IMR-90 (cell line): ENCODE data around the gene FBLN7.

Experiments
- CTCF ChIP-seq: conservative IDR thresholded peaks from 2 replicates; pipeline ENCODE4 v1.5.1; 2012; ENCODE audit warnings: mild to moderate bottlenecking, low read depth, low read length, improper control_type of control experiment
- MXI1 ChIP-seq: IDR thresholded peaks from 2 replicates; pipeline ENCODE4 v1.6.1; 2012; ENCODE audit warnings: low read depth, mild to moderate bottlenecking, low read length, moderate library complexity, borderline replicate concordance
- POLR2A ChIP-seq: IDR thresholded peaks from 2 replicates; pipeline ENCODE4 v1.6.1; 2012; ENCODE audit warnings: mild to moderate bottlenecking, low read depth, low read length
- RAD21 ChIP-seq: IDR thresholded peaks from 2 replicates; pipeline ENCODE4 v1.6.1; 2012; ENCODE audit warnings: low read length, improper control_type of control experiment
- RFX5 ChIP-seq: IDR thresholded peaks from 2 replicates; pipeline ENCODE4 v1.8.0; 2012; ENCODE audit warnings: low read depth, mild to moderate bottlenecking, low read length, moderate library complexity
- USF2 ChIP-seq: fragments of 150-350 bp; IDR thresholded peaks from 2 replicates; pipeline ENCODE4 v1.6.1; 2017; ENCODE audit warnings: mild to moderate bottlenecking, antibody characterized with exemption, low read length, low read depth

- no peak for TF ChIP-seq CTCF
- TF ChIP-seq USF2 = no peak
- no peak for TF ChIP-seq MXI1
- no peak for TF ChIP-seq POLR2A
- TF ChIP-seq RAD21 = no peak
- TF ChIP-seq RFX5 = no peak
These were observed 29.9 kb upstream of the FBLN7 start for GRCh38 chr2:112108178-112108832.
